OCI-LY7 (cell line): ENCODE measurements around the gene KLF16. TPM values are rescaled to one million over a fixed set of nuclear protein-coding genes. Genes with fewer than 3 reads are reported as not detected.

ENCODE experiments used
- BruUV-seq: library from RNA; stranded (reverse); fragments of 400-500 nt; replicated peaks from 2 replicates; lab custom pipeline; 2021; lab: Mats Ljungman, UMichigan
- CTCF ChIA-PET: fragments of 300-600 bp; sonication (Branson Sonifier 250); formaldehyde crosslinking; loops from one replicate; lab custom pipeline; 2022; ENCODE audit warnings: antibody characterized with exemption; ENCODE audit not compliant: unreplicated experiment; lab: Charles Lee
- POLR2A ChIA-PET: fragments of 300-600 bp; sonication (Branson Sonifier 250); formaldehyde crosslinking; loops from one replicate; lab custom pipeline; 2022; ENCODE audit warnings: antibody characterized with exemption; lab: Charles Lee
- DNase-seq: peaks from one replicate; pipeline ENCODE4 v3.0.0-alpha.2; 2015; ENCODE audit warnings: low spot score
- H2AFZ ChIP-seq: fragments of 200-600 bp; sonication (generic), shearing (Covaris generic); 2 replicates; pipeline ENCODE4 v1.6.1; 2014; ENCODE audit warnings: mild to moderate bottlenecking, antibody characterized with exemption, low read length, moderate library complexity
- H3K27ac ChIP-seq: fragments of 200-600 bp; sonication (generic); 2 replicates; pipeline ENCODE4 v1.5.1; 2014; ENCODE audit warnings: mixed run types, low read depth, mild to moderate bottlenecking, moderate library complexity, low read length, inconsistent platforms; ENCODE audit not compliant: poor library complexity, severe bottlenecking
- H3K36me3 ChIP-seq: fragments of 200-600 bp; sonication (generic); 2 replicates; pipeline ENCODE4 v1.6.1; 2014; ENCODE audit warnings: mild to moderate bottlenecking, antibody characterized with exemption, low read length, moderate library complexity, mixed read lengths; ENCODE audit not compliant: insufficient read depth
- H3K4me1 ChIP-seq: fragments of 200-600 bp; sonication (generic); 2 replicates; pipeline ENCODE4 v1.5.1; 2014; ENCODE audit warnings: mild to moderate bottlenecking, low read length; ENCODE audit not compliant: insufficient read depth, poor library complexity, severe bottlenecking
- H3K4me2 ChIP-seq: fragments of 200-600 bp; sonication (generic); 2 replicates; pipeline ENCODE4 v1.6.1; 2014; ENCODE audit warnings: mild to moderate bottlenecking, low read length
- H3K4me3 ChIP-seq: fragments of 200-600 bp; sonication (generic); 2 replicates; pipeline ENCODE4 v1.5.1; 2014; ENCODE audit warnings: mild to moderate bottlenecking, low read depth, low read length; ENCODE audit not compliant: poor library complexity, severe bottlenecking
- H3K79me2 ChIP-seq: fragments of 200-600 bp; sonication (generic); 2 replicates; pipeline ENCODE4 v1.6.1; 2016; ENCODE audit warnings: low read depth, mild to moderate bottlenecking, low read length, moderate library complexity, mixed read lengths; ENCODE audit not compliant: insufficient read depth
- H3K9me2 ChIP-seq: fragments of 200-600 bp; sonication (generic); 2 replicates; pipeline ENCODE4 v1.6.1; 2016; ENCODE audit warnings: mild to moderate bottlenecking, low read length, mixed read lengths; ENCODE audit not compliant: insufficient read depth
- H3K9me3 ChIP-seq: fragments of 200-600 bp; sonication (generic); 2 replicates; pipeline ENCODE4 v1.6.1; 2014; ENCODE audit warnings: mild to moderate bottlenecking, mixed run types, low read length, mixed read lengths
- H4K20me1 ChIP-seq: fragments of 200-600 bp; sonication (generic); 2 replicates; pipeline ENCODE4 v1.6.1; 2014; ENCODE audit warnings: mild to moderate bottlenecking, antibody characterized with exemption, low read length, moderate library complexity, mixed read lengths; ENCODE audit not compliant: insufficient read depth
- CTCF ChIP-seq: fragments of 200-600 bp; sonication (generic); conservative IDR thresholded peaks from 2 replicates; pipeline ENCODE4 v1.5.1; 2014; ENCODE audit warnings: mild to moderate bottlenecking, antibody characterized with exemption, low read length, moderate library complexity, mixed read lengths
- EZH2phosphoT487 ChIP-seq: fragments of 200-600 bp; sonication (generic); IDR thresholded peaks from 2 replicates; pipeline ENCODE4 v1.6.1; 2018; ENCODE audit warnings: low read depth, borderline replicate concordance, mild to moderate bottlenecking, mixed run types, antibody characterized with exemption, low read length, moderate library complexity, mixed read lengths
- intact Hi-C: fragments of 100-400 bp; cut with micrococcal nuclease; formaldehyde crosslinking; loops from one replicate; pipeline ENCODE4 v1.10.0; 2022; ENCODE audit not compliant: unreplicated experiment
- total RNA-seq, 2 experiments: library from RNA; depleted of rRNA in 1 of 2; stranded (reverse); fragments of >200 nt in 1 of 2; shearing (Covaris generic) in 1 of 2; gene quantifications; 2 replicates each; pipeline ENCODE4 v1.2.3, GENCODE V29; 2014 to 2022

The KLF16 gene
- total RNA-seq, 2 experiments from 2014 or later: 9.6 to 44.4 TPM

GRCh38 chr19:1814391-1814790 is 49.0 kb downstream of the KLF16 start:
- Histone ChIP-seq H3K79me2 (no peaks in the 10 kb centered on the region), H3K4me3 (no peak overlapping the region), H3K4me1 (peaks cover 18% of the 10 kb centered on the region), H2AFZ (no peak overlapping the region), H3K27ac (no peak overlapping the region), H3K4me2 (no peak overlapping the region), H3K9me2 (no peaks in the 10 kb centered on the region), H3K9me3 (no peaks in the 10 kb centered on the region), H3K36me3 (peaks cover 40% of the 10 kb centered on the region; the same call in 1 of the 2 replicates), H4K20me1 (no peaks in the 10 kb centered on the region)
- TF ChIP-seq CTCF: no peak
- intact Hi-C loops: loop anchor here (5.0 kb wide), 1 partner anchor 207 kb away; the partner anchor contains the start of gene UQCR11
- CTCF ChIA-PET: interaction anchor here (0.5 kb wide), 1 partner anchor 12 kb away, joined by 7 read pairs; no protein-coding TSS in a partner anchor
- BruUV-seq: no TSS peak
- no peak for DNase-seq
- POLR2A ChIA-PET: no interaction called here

- TF ChIP-seq EZH2phosphoT487 (no peak), CTCF (no peak; the same call in 1 of the 2 replicates)
- Histone ChIP-seq H3K9me2 (no peaks in the 10 kb centered on the region), H3K27ac (peak overlapping the region; percentile 67), H3K36me3 (peaks cover 32% of the 10 kb centered on the region; the same call in 1 of the 2 replicates), H3K4me2 (peak overlapping the region; percentile 86), H3K79me2 (no peaks in the 10 kb centered on the region), H3K9me3 (no peaks in the 10 kb centered on the region), H3K4me1 (peaks cover 18% of the 10 kb centered on the region), H2AFZ (no peak overlapping the region; the same call in 1 of the 2 replicates), H3K4me3 (peak overlapping the region; percentile 69), H4K20me1 (no peaks in the 10 kb centered on the region)
- intact Hi-C loops: loop anchor here (1.0 to 5.0 kb wide), 2 partner anchors 38 to 206 kb away; partner anchors contain the start of gene UQCR11
- ChIA-PET POLR2A (no interaction called here), CTCF (no interaction called here)
- no TSS peak for BruUV-seq
- DNase-seq: no peak
These were observed 49.9 kb downstream of the KLF16 start for GRCh38 chr19:1813192-1814182.
